ENCODE results near the gene CFAP58. TPM values are rescaled to one million over a fixed set of nuclear protein-coding genes. Genes with fewer than 3 reads are reported as not detected.

The CFAP58 gene
- total RNA-seq, 1 experiment from 2014 or later: 0.63 TPM

- H3K4me1 ChIP-seq (ENCODE audit: insufficient read depth, low read length): no peaks in the 10 kb centered on the region
- Mint-ChIP-seq H3K36me3 (ENCODE audit: insufficient read depth in 1 of 3, low read depth in 3 of 3) (no peaks in the 10 kb centered on the region), H3K27me3 (ENCODE audit: low read depth) (no peaks in the 10 kb centered on the region; the same call in 1 of the 2 replicates), H3K4me3 (no peak overlapping the region), H3K9me3 (no peaks in the 10 kb centered on the region), H3K27ac (no peak overlapping the region), H3K4me1 (peaks cover 0 to 4% of the 10 kb centered on the region in 2 experiments; a peak in 1 of 4 replicates)
- H3K23ac ChIP-seq (ENCODE audit: insufficient read length, low read depth, low read length): no peak overlapping the region
- H3K14ac ChIP-seq (ENCODE audit: insufficient read depth, low read length): no peak overlapping the region
- H3K27ac ChIP-seq (ENCODE audit: insufficient read length, low read depth, low read length): no peak overlapping the region
- no peak for DNase-seq
- no peak overlapping the region for H4K5ac ChIP-seq (ENCODE audit: insufficient read length, low read depth, low read length)
- no peak overlapping the region for H2BK12ac ChIP-seq (ENCODE audit: insufficient read length, low read depth, low read length)
- no peak overlapping the region for H2BK15ac ChIP-seq (ENCODE audit: low read depth, low read length)
- H2BK120ac ChIP-seq (ENCODE audit: low read depth, low read length, poor library complexity, severe bottlenecking): no peak overlapping the region
- no peak overlapping the region for H2AFZ ChIP-seq (ENCODE audit: low read length)
- no peak overlapping the region for H3K56ac ChIP-seq (ENCODE audit: insufficient read length, low read depth, low read length)
- no peaks in the 10 kb centered on the region for H3K79me1 ChIP-seq (ENCODE audit: insufficient read depth, low read depth, low read length, poor library complexity, severe bottlenecking)
- no peak overlapping the region for H3T11ph ChIP-seq (ENCODE audit: low read length)
- no peak overlapping the region for H3K9ac ChIP-seq (ENCODE audit: extremely low read depth, insufficient read length, low read length)
- H2AK5ac ChIP-seq (ENCODE audit: insufficient read length, low read length): no peak overlapping the region
- TF ChIP-seq, protein P1, sequence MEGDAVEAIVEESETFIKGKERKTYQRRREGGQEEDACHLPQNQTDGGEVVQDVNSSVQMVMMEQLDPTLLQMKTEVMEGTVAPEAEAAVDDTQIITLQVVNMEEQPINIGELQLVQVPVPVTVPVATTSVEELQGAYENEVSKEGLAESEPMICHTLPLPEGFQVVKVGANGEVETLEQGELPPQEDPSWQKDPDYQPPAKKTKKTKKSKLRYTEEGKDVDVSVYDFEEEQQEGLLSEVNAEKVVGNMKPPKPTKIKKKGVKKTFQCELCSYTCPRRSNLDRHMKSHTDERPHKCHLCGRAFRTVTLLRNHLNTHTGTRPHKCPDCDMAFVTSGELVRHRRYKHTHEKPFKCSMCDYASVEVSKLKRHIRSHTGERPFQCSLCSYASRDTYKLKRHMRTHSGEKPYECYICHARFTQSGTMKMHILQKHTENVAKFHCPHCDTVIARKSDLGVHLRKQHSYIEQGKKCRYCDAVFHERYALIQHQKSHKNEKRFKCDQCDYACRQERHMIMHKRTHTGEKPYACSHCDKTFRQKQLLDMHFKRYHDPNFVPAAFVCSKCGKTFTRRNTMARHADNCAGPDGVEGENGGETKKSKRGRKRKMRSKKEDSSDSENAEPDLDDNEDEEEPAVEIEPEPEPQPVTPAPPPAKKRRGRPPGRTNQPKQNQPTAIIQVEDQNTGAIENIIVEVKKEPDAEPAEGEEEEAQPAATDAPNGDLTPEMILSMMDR (conservative IDR thresholded peaks at IDR 0.05): no peak
- H4K20me1 ChIP-seq (ENCODE audit: control insufficient read depth, insufficient read depth, insufficient read length): peaks cover 4% of the 10 kb centered on the region
- no peak overlapping the region for H4K8ac ChIP-seq (replicated peaks; ENCODE audit: insufficient read length, low read depth, low read length)
- WGBS (ENCODE audit: extremely low coverage, insufficient read length, low lambda C conversion rate): no CpG with 5 or more reads among the region's 5 CpGs
- H3K79me2 ChIP-seq (ENCODE audit: insufficient read depth, low read length): no peaks in the 10 kb centered on the region
- H3K23me2 ChIP-seq (ENCODE audit: insufficient read length, low read depth, low read length, poor library complexity, severe bottlenecking): no peaks in the 10 kb centered on the region
- no peak overlapping the region for H3K4ac ChIP-seq (ENCODE audit: low read depth, low read length)
- no peak overlapping the region for H4K91ac ChIP-seq (ENCODE audit: insufficient read length, low read depth, low read length)
- H3K9me3 ChIP-seq (ENCODE audit: control insufficient read depth, low read depth, low read length): no peaks in the 10 kb centered on the region
- no peak overlapping the region for H2BK5ac ChIP-seq (ENCODE audit: insufficient read length, low read length)
- H3K27me3 ChIP-seq (ENCODE audit: insufficient read depth, low read length): no peaks in the 10 kb centered on the region
- H3K4me2 ChIP-seq (ENCODE audit: insufficient read depth, insufficient read length, low read length): no peak overlapping the region
- no peak overlapping the region for H3K18ac ChIP-seq (ENCODE audit: insufficient read length, low read depth, low read length)
- no peak overlapping the region for H2BK20ac ChIP-seq (ENCODE audit: low read depth, low read length, poor library complexity, severe bottlenecking)
These were observed 39.8 kb downstream of the CFAP58 start for GRCh38 chr10:104393387-104393786.
